Nucleus accumbens (tissue), 56 donors: ENCODE results near the gene MRGPRX2.

Experiments used
- DNase-seq, 56 donors: peaks; one replicate each; lab custom pipeline; 2025; lab: John Stamatoyannopoulos, UW

Gene MRGPRX2

DNA sequence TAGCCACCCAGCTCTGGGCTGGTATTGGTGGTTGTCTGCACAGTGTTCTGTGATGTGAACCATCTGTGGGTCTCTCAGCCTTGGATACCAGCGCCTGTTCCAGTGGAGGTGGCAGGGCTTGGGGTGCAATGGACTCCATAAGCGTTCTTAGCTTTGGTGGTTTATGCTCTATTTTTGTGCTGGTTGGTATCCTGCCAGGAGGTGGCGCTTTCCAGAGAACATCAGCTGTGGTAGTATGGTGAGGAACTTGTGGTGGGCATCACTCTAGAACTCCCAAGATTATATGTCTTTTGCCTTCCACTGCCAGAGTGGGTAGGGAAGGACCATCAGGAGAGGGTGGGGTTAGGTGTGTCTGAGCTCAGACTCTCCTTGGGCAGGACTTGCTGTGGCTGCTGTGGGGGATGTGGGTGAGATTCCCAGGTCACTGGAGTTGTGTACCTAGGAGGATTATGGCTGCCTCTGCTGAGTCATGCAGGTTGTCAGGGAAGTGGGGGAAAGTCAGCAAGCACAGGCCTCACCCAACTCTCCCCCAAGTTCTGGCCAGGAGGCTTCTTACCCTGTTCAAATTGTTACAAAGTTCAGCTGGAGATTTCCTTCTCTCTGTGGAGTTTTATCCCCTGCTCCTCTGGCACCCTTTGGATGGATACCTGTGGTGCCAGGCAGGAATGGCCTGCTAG lies 47.2 kb downstream of the MRGPRX2 start:
- DNase-seq, result no peak

- DNase-seq, result no peak
Observed at GRCh38 chr11:19012636-19013035, 47.9 kb downstream of the MRGPRX2 start.
